Caki2 (cell line): ENCODE results near the gene HTR1E. TPM values are rescaled to one million over a fixed set of nuclear protein-coding genes. Genes with fewer than 3 reads are reported as not detected.
"Not testable (repeated sequence)": the region's sequence is repeated elsewhere in the genome, so short reads cannot be mapped to it uniquely, and the experiment has no call there.

Experiments
- DNase-seq: peaks from one replicate; pipeline ENCODE4 v3.0.0-alpha.2; 2015; ENCODE audit warnings: low read depth
- in situ Hi-C: cut with HindIII; loops from 2 replicates; pipeline ENCODE4 v1.10.0; 2016; ENCODE audit warnings: low sequenced_read_pairs, low pct_unique_long_range_greater_than_20kb, mixed read lengths
- total RNA-seq: library from RNA; depleted of rRNA; stranded (reverse); fragments of >200 nt; shearing (Covaris generic); gene quantifications from 2 replicates; pipeline ENCODE4 v1.2.3, GENCODE V29; 2014; ENCODE audit warnings: low replicate concordance; rRNA removed

HTR1E gene, protein sequence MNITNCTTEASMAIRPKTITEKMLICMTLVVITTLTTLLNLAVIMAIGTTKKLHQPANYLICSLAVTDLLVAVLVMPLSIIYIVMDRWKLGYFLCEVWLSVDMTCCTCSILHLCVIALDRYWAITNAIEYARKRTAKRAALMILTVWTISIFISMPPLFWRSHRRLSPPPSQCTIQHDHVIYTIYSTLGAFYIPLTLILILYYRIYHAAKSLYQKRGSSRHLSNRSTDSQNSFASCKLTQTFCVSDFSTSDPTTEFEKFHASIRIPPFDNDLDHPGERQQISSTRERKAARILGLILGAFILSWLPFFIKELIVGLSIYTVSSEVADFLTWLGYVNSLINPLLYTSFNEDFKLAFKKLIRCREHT
- total RNA-seq: not detected in 2 replicates

DNA sequence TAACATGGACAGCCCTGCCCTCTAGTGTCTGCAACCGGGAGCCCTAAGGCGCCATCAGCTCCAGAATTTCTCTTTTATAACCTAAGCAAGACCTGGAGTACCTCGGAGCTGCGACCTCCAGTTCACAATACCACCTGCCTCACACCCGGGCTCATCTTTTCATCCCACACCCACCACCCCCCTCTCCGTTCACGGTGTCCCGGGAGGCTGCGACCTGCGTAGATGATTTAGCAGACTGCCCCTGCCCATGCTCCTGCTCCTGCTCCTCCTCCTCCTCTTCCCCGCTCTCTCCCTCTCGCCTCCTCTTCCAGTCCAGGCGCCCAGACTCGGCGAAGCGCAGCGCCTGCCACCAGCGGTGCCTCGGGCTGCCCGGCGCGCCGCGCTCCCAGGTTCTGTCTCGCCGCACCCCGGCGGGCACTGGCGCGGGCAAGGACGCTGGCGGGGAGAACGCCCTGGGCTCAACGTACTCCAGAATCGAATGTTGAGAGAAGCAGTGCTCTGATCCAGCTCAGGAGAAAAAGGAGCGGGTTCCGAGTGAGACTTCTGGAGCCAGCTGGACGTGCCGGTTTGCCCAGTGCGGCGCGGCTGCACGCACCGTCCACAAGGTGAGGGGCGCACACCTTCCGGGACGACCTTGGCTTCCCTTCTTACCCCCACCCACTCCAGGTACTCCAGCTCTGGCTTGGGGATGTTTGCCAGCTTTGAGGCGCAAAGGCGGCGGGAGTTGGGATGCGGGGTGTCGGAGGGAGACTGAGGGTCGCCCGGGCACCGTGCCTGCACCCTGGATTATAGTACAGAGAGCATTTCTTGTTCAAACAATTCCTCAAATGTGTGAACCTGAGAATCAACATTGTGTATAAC, at the start of gene HTR1E:
HTR1E (plus strand) TSS at position 310 of the 861 bp plus-strand sequence. CDS start 77,807 bp downstream, outside the sequence.
- in situ Hi-C loops: no loop called here
- DNase-seq: peak; percentile 49

DNA sequence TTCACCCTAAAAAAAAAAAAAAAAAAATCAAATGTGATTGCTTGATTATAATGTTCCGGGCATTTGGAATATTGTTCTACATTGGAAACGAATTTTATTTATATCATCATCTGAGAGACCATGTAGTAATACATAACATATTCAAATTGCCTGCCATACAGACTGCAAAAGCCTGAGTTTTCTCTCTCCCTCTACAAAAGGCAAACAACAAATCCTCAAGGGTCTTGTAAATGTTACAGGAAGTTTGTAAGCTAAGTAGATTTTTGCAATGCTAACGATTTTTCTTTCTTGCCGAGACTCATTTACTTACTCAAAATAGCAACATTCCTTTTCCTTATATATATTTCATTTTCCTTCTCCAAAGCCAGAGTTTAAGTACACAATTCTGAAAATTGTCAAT, 49.0 kb upstream of the HTR1E start:
- in situ Hi-C loops: no loop called here

DNA sequence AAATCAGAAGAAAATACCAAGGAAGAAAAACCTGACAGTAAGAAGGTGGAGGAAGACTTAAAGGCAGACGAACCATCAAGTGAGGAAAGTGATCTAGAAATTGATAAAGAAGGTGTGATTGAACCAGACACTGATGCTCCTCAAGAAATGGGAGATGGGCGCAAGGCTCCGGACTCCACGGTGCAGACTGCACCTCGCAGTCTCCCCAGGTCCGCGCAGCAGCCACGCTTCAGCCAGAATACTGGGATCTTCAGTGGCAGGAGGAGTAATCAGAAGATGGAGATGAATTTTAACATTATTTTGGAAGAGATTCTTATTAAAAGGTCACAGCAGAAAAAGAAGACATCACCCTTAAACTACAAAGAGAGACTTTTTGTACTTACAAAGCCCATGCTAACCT, 40.1 kb upstream of the HTR1E start:
- DNase-seq, in situ Hi-C loops: not testable (repeated sequence)

More for the DNA sequence above, 49.0 kb upstream of the HTR1E start:
- no peak for DNase-seq

DNA sequence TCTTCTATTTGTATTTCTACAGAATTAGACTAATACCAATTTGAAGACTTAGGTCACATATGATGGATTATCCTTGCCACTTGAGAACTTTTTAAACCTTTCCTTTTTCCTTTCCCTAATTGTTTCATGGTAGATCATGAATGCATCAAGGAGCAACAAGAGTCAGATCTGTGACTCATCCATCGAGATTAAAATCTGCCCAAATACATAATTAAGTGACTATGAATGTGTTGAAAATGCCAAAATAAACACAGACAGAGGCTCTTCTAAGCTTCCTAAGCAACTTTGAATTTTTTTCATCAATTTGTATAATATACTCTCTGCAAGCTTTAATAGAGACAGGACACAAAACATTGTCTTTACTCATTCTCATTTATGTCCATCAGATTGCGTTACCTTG, 23.5 kb upstream of the HTR1E start:
- no peak for DNase-seq
- in situ Hi-C loops: no loop called here

DNA sequence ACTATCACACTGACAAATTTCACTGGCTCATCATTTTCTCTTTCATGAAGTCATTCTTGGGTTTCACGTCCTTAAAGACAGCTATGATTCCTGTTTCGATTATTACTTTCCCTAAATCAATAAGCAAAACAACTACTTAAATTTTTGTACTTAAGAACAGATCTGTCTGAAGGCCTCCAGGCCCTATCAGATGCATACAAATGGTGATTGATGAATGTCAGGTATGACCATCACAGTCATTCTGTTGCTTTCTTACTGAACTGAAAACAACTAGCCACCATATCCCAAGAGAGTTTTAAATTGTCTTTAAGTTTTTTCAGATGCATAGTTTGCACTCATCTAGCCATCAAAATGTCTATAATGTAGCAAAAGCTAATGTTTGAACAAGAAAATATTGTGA, 20.9 kb upstream of the HTR1E start:
- DNase-seq: no peak
- in situ Hi-C loops: no loop called here

DNA sequence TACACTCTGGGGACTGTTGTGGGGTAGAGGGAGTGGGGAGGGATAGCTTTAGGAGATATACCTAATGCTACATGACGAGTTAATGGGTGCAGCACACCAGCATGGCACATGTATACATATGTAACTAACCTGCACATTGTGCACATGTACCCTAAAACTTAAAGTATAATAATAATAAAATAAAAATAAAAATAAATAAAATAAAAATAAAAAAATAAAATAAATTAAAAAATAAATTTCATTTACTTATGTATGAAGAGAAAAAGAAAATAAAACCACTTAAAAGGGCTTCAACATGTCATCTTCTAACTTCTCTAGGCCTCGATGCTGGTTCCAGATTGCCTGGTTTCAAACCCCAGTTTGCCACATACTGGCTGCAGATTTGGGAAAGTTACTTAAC, 10.2 kb upstream of the HTR1E start:
- not testable (repeated sequence) for DNase-seq

DNA sequence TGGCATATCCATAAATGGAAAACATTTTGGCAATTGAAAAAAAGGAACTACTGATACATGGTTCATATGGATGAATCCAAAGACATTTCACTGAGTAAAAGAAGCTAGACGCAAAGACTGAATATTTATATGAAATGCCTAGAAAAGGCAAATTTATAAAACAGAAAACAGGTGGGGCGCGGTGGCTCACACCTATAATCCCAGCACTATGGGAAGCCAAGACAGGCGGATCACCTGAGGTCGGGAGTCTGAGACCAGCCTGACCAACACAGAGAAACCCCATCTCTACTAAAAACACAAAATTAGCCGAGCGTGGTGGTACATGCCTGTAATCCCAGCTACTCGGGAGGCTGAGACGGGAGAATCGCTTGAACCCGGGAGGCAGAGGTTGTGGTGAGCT, 9.5 kb upstream of the HTR1E start:
- DNase-seq, in situ Hi-C loops: not testable (repeated sequence)

More for the DNA sequence above, 10.2 kb upstream of the HTR1E start:
- in situ Hi-C loops: not testable (repeated sequence)

DNA sequence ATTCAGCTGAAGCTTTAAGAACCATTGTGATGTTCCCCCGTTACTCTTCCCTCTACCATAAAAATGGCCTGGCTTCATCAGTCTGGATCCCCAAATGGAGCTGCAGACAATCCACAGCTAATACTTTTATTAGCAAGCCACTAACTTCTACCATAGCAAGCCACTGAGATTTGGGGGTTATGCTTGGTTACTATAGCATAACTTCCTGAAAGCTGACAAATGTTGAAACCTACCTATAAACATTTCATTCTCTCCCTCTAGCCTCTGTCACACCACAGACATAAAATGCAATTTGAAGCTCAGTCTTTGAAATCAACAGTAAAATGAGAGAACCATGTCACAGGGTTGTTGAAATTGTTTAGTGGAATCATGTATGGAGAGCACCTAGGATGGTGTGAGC, 3.0 kb upstream of the HTR1E start:
- in situ Hi-C loops: no loop called here
- DNase-seq: no peak

DNA sequence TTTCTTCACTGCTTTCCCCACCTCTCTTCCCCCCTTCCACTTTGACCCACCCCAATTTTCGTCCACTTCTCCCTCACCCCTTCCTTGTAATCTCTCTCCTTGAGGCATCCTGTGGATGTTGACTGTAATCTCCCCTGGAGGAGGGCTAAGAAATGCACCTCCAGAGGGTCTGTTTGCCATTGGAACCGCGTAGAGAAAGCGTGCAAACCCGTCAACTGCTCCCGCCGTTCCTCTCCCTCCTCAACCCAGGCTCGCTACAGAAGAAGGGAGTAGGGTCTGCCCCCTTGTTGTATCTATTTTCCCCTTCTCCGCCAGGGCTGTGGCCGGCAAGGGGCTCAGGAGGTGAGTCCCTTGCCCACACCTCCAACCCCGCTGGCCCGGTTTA, 502 bp upstream of the HTR1E start:
- in situ Hi-C loops: no loop called here
- no peak for DNase-seq

DNA sequence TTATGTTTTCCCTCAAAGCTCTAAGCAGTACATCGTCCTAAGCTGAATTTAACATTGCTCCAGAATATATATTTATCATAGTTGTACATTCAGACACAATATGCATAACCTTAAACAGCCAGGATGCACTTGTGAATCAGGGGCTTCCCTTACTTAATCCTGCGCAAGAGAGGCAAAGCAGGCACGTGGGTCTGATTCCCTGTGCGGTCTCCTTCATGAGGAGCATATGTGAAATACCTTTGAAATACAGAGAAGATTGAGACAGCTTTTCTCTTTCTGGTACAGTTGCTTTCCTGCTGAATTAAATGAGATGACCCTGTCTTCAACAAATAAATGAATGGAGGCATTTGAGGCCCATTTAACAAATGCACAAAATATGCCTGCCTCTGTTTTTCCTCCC, 1.5 kb downstream of the HTR1E start:
- no peak for DNase-seq
- in situ Hi-C loops: no loop called here

DNA sequence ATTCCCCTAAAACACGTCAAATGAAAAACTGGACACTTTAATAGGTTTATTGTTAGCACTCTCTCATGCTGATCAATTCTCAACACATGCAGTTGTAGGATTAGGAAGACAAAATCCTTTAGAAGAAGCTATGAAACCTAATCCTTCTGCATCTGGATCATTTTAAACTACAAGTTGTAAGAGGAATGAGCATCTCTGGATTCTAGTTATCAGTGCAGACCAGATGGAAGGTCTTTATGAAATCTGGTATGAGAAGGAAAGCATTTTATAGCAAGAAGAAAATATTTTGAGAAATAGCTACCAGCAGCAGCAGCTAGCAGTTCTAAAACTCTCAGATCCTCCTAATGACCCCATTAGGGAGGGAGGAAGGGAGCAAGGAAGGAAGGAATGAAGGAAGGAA, 4.1 kb downstream of the HTR1E start:
- in situ Hi-C loops: no loop called here
- DNase-seq: no peak

DNA sequence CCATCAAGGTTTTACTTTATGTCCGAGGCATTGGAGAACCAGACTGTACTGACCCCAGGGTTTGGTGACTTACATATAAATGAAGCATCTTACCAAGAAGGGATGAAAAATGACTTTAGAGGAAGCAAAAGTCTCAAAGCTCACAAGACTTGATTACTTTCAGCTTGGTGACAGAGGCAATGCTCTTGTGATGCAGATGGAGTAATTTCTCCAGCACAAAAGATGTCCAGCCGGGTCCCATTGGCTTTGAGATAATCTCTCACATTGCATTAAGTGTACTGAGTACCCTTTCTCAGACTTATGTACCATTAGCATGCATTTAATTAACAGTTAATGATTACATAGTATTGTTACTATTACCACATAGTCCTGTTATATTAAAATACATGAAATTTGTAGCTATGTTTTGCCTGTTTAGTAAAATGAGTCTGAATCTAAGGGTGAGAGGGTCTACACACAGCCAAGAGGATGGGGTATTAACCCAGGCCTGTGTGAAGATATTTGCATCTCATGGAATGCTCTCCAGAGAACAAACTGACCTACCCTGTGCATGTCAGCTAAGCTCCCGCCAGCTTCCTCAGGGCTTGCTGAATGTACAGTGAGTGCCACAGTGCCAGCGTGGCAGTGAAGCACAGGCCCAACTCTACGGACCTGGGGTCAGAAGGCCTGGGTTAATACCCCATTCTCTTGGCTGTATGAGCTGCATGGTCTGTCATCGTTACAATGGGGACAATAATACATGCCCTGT, 5.6 kb downstream of the HTR1E start:
- no peak for DNase-seq
- in situ Hi-C loops: no loop called here

DNA sequence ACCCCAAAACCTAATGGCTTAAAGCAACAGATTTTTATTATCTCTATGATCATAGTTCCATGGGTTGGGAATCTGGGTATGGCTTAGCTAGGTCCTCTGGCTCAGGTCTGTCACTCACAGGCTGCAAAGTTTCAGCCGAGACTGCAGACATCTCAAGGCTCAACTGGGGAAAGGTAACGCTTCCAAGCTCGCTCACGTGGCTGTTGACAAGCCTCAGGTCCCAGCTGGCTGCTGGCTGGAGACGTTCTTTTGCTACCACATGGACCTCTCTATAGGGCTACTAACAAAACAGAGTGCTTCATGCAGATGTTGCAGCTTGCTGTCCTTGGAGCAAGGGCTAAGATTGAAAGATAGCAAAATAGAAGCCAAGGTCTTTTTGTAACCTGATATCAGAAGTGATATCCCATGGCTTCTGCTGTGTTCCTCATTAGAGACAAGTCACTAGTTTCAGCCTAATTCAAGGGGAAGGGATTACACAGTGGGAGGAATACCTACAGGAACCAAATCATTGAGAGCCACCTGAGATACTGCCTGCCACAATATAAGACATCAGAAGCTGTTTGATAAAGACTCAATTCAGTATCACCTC, 6.6 kb downstream of the HTR1E start:
- DNase-seq: no peak
- in situ Hi-C loops: no loop called here

DNA sequence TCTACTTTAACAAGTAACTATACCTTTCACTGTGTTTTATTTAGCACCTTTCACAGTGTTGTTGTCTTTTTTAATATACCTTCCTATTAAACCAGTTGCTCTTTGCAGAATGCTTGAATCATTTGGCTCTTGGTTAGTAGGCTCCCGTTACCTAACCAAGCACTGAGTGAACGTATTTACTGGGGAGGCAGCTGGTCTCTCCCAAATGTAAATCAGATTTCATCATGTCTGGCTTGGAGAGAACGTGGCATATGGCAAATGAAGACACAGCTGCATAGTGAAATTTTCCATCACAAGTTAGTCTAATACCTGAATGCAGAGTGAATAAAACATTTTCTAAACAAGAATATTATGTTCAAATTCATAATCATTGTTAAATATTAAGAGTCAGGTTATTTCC, 12.4 kb downstream of the HTR1E start:
- DNase-seq: no peak

DNA sequence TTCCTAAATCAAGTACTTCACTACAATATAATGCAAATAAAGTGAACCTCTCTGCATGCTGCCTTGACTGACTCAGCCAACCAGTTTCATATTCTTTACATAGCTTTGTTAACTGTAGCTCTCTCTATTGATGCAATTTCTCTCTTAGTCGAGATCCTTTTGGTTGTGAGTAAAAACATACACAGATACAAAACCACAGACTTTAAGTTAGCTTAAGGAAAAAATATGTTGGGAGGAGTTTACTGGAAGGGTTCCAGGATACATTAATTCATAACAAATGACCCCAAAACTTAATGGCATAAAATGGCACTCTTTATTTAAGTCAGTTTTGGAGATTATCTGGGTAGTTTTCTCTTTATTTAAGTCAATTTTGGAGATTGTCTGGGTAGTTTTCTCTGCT, 15.7 kb downstream of the HTR1E start:
- in situ Hi-C loops: no loop called here
- no peak for DNase-seq

More for the DNA sequence above, 12.4 kb downstream of the HTR1E start:
- in situ Hi-C loops: no loop called here

DNA sequence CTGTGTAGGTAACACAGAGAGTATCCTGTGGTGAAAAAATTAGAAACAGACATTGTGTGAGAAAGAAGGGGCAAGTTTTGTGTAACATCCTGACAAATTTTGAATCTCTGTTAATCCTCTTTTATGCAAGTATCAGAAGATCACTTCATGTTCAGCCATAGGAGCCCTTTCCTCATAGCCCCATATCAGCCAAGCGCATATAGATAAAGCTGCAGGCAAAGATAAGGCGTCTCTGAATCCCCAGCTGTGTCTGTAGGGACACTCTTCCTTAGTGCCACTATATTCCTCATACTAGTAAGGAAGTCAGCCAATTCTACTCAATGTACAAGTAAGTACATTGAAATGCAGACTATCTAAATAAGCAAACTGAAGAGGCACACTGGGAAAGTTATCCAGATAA, 22.3 kb downstream of the HTR1E start:
- in situ Hi-C loops: no loop called here
- DNase-seq: no peak

DNA sequence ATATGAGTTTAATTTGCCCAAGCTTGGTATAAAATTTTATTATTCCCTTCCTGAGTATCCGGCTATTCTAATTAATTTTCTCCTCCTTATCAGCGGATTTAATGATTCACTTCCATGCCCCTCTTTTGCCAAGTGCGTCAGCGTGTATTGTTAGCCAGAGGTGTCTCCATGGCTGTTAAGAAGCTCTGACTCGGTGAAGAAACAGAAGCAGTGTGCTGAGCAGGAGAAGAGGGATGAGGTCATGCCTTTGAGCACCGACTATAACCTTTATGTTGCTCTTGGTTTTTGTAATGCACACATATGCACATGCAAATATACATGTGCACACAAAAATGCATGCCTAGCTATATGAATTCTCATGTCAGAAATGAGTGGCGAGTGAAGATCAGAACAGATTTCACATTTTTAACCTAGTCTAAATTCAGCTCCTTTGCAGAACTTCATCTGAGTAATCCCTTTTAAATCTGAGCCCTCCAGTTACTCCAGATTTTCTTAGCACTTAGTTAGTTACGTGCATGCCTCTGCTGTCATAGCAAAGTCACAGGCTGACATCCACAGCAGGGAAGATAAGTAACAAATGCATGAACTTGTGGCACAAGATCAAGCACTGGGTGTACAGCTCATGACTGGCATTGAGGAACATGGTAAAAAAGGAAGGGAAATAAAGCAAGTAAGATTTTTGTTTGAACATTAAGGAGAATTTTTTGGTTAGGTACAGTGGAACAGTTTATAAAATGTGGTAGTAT, 24.3 kb downstream of the HTR1E start:
- no peak for DNase-seq
- in situ Hi-C loops: no loop called here

DNA sequence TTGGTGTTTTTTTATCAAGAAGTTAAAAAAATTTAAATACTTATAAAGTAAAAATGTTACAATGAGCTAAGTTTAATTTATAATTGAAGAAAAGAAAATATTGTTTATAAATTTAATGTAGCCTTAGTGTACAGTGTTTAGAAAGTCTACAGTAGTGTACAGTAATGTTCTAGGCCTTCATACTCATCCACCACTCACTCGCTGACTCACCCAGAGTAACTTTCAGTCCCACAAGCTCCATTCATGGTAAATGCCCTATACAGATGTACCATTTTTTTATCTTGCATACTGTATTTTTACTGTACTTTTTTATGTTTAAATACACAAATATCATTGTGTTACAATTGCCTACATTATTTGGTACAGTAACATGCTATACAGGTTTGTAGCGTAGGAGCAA, 26.0 kb downstream of the HTR1E start:
- no peak for DNase-seq
- in situ Hi-C loops: no loop called here
